Ectodermal cell (in vitro differentiated cells): ENCODE data around the gene ULBP3.
"Not testable (repeated sequence)": the region's sequence is repeated elsewhere in the genome, so short reads cannot be mapped to it uniquely, and the experiment has no call there.

Experiments
- H3K27ac ChIP-seq: 2 replicates; pipeline ENCODE4 v1.7.0; 2013; ENCODE audit warnings: mild to moderate bottlenecking, low read depth, low read length; ENCODE audit not compliant: insufficient read depth, poor library complexity, severe bottlenecking
- H3K27me3 ChIP-seq: 2 replicates; pipeline ENCODE4 v1.7.0; 2013; ENCODE audit warnings: mild to moderate bottlenecking, low read length; ENCODE audit not compliant: insufficient read depth, control insufficient read depth, poor library complexity, severe bottlenecking
- H3K36me3 ChIP-seq: one replicate; pipeline ENCODE4 v1.7.0; 2013; ENCODE audit warnings: low read length; ENCODE audit not compliant: control insufficient read depth, insufficient read depth
- H3K4me1 ChIP-seq: one replicate; pipeline ENCODE4 v1.7.0; 2013; ENCODE audit warnings: low read length; ENCODE audit not compliant: control insufficient read depth, insufficient read depth
- H3K4me3 ChIP-seq: 2 replicates; pipeline ENCODE4 v1.7.0; 2013; ENCODE audit warnings: low read depth, low read length, control low read depth; ENCODE audit not compliant: insufficient read depth
- H3K9me3 ChIP-seq: 2 replicates; pipeline ENCODE4 v1.7.0; 2013; ENCODE audit warnings: mild to moderate bottlenecking, low read length, moderate library complexity; ENCODE audit not compliant: control insufficient read depth
- WGBS, 2 experiments: methylation state at CpG; one replicate each; pipeline ENCODE4 v1.1.7; 2013; ENCODE audit warnings: missing lambda C conversion rate in 2 of 2; 5-methylcytosine and 5-hydroxymethylcytosine counted together

ULBP3 gene

DNA sequence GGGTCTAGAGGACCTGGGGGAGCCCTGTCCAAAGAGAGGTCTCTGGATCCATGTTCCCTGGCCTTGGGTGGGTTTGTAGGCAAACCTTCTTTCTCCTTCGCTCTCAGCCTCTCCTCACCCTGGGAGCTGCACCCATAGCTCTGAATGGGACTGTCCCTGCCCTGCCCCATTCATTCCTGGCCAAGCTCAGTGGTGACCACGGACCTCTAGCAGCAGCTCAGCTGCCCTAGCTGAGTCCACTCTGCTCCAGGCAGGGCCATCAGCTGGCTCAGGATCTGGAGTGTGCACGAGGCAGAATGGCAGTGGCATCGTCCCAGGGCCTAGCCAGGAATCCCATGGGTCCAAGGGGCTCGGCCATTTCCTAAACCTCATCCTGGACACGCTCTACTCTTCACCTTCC, 5.3 kb downstream of the ULBP3 start:
- Histone ChIP-seq H3K36me3 (no peaks in the 10 kb centered on the region), H3K4me1 (no peaks in the 10 kb centered on the region), H3K27me3 (peaks cover 16% of the 10 kb centered on the region), H3K9me3 (no peaks in the 10 kb centered on the region), H3K4me3 (no peak overlapping the region), H3K27ac (no peak overlapping the region)
- WGBS, 2 experiments, result 88 to 89% methylated on average over 6 of the region's 6 CpGs

GRCh38 chr6:150059973-150060372, 8.9 kb downstream of the ULBP3 start:
- H3K27ac ChIP-seq, H3K27me3 ChIP-seq, H3K9me3 ChIP-seq, H3K4me1 ChIP-seq, H3K4me3 ChIP-seq, H3K36me3 ChIP-seq: not testable (repeated sequence)
- WGBS, 2 experiments, result 90 to 97% methylated on average over 7 of the region's 7 CpGs

DNA sequence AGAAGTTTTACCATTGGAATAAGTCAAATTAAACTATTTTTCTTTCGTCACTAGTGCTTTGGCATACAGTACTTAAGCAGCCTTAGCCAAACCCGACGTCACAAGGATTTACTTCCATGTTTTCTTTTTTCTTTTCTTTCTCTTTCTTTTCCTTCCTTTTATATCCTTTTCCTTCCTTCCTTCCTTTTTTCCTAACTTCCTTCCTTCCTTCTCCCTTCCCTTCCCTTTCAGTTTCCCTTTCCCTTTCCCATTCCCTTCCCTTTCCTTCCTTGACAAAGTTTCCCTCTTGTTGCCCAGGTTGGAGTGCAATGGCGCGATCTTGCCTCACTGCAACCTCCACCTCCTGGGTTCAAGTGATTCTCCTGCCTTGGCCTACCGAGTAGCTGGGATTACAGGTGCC, 9.9 kb downstream of the ULBP3 start:
- H3K4me3 ChIP-seq, result no peak overlapping the region
- WGBS, 2 experiments, result 88 to 92% methylated on average over 6 of the region's 6 CpGs
- H3K9me3 ChIP-seq, result no peaks in the 10 kb centered on the region
- no peaks in the 10 kb centered on the region for H3K36me3 ChIP-seq
- peaks cover 5% of the 10 kb centered on the region for H3K27me3 ChIP-seq
- no peak overlapping the region for H3K27ac ChIP-seq
- H3K4me1 ChIP-seq, result no peaks in the 10 kb centered on the region

- H3K27me3 ChIP-seq, result peaks cover 5% of the 10 kb centered on the region
- no peaks in the 10 kb centered on the region for H3K9me3 ChIP-seq
- no peak overlapping the region for H3K27ac ChIP-seq
- no peaks in the 10 kb centered on the region for H3K4me1 ChIP-seq
- H3K4me3 ChIP-seq, result no peak overlapping the region
- H3K36me3 ChIP-seq, result no peaks in the 10 kb centered on the region
- WGBS, 2 experiments, result 92 to 93% methylated on average over 14 of the region's 14 CpGs
Observed at GRCh38 chr6:150058231-150058792, 10.6 kb downstream of the ULBP3 start.

- no peak overlapping the region for H3K4me3 ChIP-seq
- WGBS, 2 experiments, result 92% methylated on average over 29 of the region's 29 CpGs
- H3K9me3 ChIP-seq, result no peaks in the 10 kb centered on the region
- no peaks in the 10 kb centered on the region for H3K4me1 ChIP-seq
- H3K36me3 ChIP-seq, result no peaks in the 10 kb centered on the region
- no peak overlapping the region for H3K27ac ChIP-seq
- peaks cover 5% of the 10 kb centered on the region for H3K27me3 ChIP-seq
Observed at GRCh38 chr6:150057501-150057951, 11.4 kb downstream of the ULBP3 start.

DNA sequence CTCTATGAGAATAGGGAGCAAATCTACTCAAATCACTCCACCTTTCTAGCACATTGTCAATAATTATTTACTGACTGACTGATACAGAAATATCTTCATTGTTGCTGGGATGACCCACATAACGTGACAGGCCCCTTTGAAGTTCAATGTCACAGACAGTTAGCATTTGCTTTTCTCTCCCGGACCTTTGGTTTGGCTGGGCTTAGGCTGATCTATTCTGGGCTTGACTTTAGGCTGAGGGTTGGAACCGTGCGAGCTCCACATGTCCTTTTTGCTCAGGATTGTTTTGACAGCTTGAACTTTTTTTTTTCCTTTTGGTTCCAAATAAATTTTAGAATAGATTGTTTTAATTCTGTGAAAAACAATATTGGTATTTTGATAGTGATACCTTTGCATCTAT, 12.0 kb downstream of the ULBP3 start:
- no peaks in the 10 kb centered on the region for H3K4me1 ChIP-seq
- H3K36me3 ChIP-seq, result no peaks in the 10 kb centered on the region
- WGBS, 2 experiments, result 82 to 84% methylated on average over 4 of the region's 4 CpGs
- H3K27ac ChIP-seq, result no peak overlapping the region
- H3K9me3 ChIP-seq, result no peaks in the 10 kb centered on the region
- H3K4me3 ChIP-seq, result no peak overlapping the region
- H3K27me3 ChIP-seq, result peaks cover 5% of the 10 kb centered on the region

- H3K9me3 ChIP-seq, result peaks cover 2% of the 10 kb centered on the region
- no peaks in the 10 kb centered on the region for H3K4me1 ChIP-seq
- H3K27me3 ChIP-seq, result peaks cover 5% of the 10 kb centered on the region
- H3K27ac ChIP-seq, result no peak overlapping the region
- H3K36me3 ChIP-seq, result no peaks in the 10 kb centered on the region
- WGBS, 2 experiments, result 80 to 82% methylated on average over 12 of the region's 12 CpGs
- H3K4me3 ChIP-seq, result no peak overlapping the region
Observed at GRCh38 chr6:150056156-150056555, 12.8 kb downstream of the ULBP3 start.

- Histone ChIP-seq H3K4me3 (no peak overlapping the region), H3K9me3 (peaks cover 2% of the 10 kb centered on the region), H3K27ac (no peak overlapping the region), H3K27me3 (peaks cover 5% of the 10 kb centered on the region), H3K36me3 (no peaks in the 10 kb centered on the region), H3K4me1 (no peaks in the 10 kb centered on the region)
- 84 to 85% methylated on average over 10 of the region's 10 CpGs for WGBS, 2 experiments
Observed at GRCh38 chr6:150055131-150055530, 13.8 kb downstream of the ULBP3 start.

DNA sequence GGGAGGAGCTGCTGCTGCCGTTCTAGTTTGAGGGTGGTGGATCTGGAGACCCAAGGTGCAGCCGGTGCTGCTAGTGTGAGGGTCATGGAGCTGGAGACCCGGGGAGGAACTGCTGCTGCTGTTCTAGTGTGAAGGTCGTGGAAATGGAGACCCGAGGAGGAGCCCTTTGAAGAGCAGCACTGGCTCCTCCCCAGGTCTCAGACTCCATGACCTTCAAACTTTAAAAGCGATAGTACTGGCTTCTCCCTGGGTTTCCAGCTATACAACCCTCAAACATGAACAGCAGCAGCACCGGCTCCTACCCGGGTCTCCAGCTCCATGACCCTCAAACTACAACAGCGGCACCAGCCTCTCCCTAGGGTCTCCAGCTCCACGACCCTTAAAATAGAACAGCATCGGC, 15.5 kb downstream of the ULBP3 start:
- H3K36me3 ChIP-seq, result no peaks in the 10 kb centered on the region
- H3K4me1 ChIP-seq, result no peaks in the 10 kb centered on the region
- peaks cover 5% of the 10 kb centered on the region for H3K27me3 ChIP-seq
- no peak overlapping the region for H3K4me3 ChIP-seq
- 87 to 89% methylated on average over 11 of the region's 11 CpGs for WGBS, 2 experiments
- peaks cover 2% of the 10 kb centered on the region for H3K9me3 ChIP-seq
- no peak overlapping the region for H3K27ac ChIP-seq

DNA sequence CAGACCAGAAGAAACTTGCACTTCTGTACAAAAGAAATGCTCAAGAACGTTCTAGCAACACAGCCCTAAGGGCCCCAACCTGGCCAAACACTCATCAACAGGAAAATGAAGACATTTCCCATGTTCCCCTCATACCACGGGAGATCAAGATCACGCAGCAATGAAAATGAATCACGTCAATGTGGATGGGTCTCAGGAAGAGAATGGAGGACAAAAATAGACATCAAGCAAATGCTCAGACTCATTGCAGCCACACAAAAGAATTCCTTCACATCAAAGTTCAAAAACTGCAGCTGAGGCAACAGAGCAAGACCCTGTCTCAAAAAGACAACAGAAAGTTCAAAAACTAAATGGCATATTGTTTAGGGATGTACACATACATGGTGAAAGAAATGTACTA, 18.1 kb downstream of the ULBP3 start:
- Histone ChIP-seq H3K9me3 (peaks cover 2% of the 10 kb centered on the region), H3K4me3 (no peak overlapping the region), H3K36me3 (no peaks in the 10 kb centered on the region), H3K27ac (no peak overlapping the region), H3K4me1 (no peaks in the 10 kb centered on the region), H3K27me3 (peaks cover 5% of the 10 kb centered on the region)
- WGBS, 2 experiments, result 67 to 69% methylated on average over 4 of the region's 4 CpGs

GRCh38 chr6:150048099-150048498, 20.8 kb downstream of the ULBP3 start:
- H3K9me3 ChIP-seq, result peaks cover 2% of the 10 kb centered on the region
- H3K27me3 ChIP-seq, result peaks cover under 1% of the 10 kb centered on the region
- H3K4me3 ChIP-seq, result no peak overlapping the region
- WGBS, 2 experiments, result 91 to 92% methylated on average over 3 to 4 of the region's 4 CpGs
- no peaks in the 10 kb centered on the region for H3K36me3 ChIP-seq
- no peaks in the 10 kb centered on the region for H3K4me1 ChIP-seq
- no peak overlapping the region for H3K27ac ChIP-seq
